H9 (cell line): ENCODE data around the gene RERE. TPM values are rescaled to one million over a fixed set of nuclear protein-coding genes. Genes with fewer than 3 reads are reported as not detected.

Source experiments
- DNase-seq: peaks from one replicate; pipeline ENCODE4 v3.0.0-alpha.2; 2017
- H2AFZ ChIP-seq: one replicate; pipeline ENCODE4 v1.6.1; 2013; ENCODE audit warnings: mild to moderate bottlenecking, low read length, control low read depth, moderate library complexity
- H2AK5ac ChIP-seq: 2 replicates; pipeline ENCODE4 v1.6.1; 2013; ENCODE audit warnings: low read length, control low read depth, mixed read lengths; ENCODE audit not compliant: insufficient read length
- H2BK120ac ChIP-seq: one replicate; pipeline ENCODE4 v1.6.1; 2013; ENCODE audit warnings: low read depth, mild to moderate bottlenecking, low read length, control low read depth, inconsistent platforms; ENCODE audit not compliant: poor library complexity, severe bottlenecking
- H2BK12ac ChIP-seq: 2 replicates; pipeline ENCODE4 v1.6.1; 2013; ENCODE audit warnings: low read length, control low read depth, mixed read lengths, low read depth; ENCODE audit not compliant: insufficient read length
- H2BK15ac ChIP-seq: 2 replicates; pipeline ENCODE4 v1.6.1; 2013; ENCODE audit warnings: low read depth, low read length, control low read depth
- H2BK20ac ChIP-seq: one replicate; pipeline ENCODE4 v1.6.1; 2013; ENCODE audit warnings: low read depth, mild to moderate bottlenecking, low read length, control low read depth, inconsistent platforms; ENCODE audit not compliant: poor library complexity, severe bottlenecking
- H2BK5ac ChIP-seq: 2 replicates; pipeline ENCODE4 v1.6.1; 2013; ENCODE audit warnings: low read length, control low read depth, mixed read lengths; ENCODE audit not compliant: insufficient read length
- H3K14ac ChIP-seq: 2 replicates; pipeline ENCODE4 v1.6.1; 2013; ENCODE audit warnings: low read length, control low read depth; ENCODE audit not compliant: insufficient read depth
- H3K18ac ChIP-seq: 2 replicates; pipeline ENCODE4 v1.6.1; 2013; ENCODE audit warnings: low read depth, mild to moderate bottlenecking, mixed read lengths, low read length, control low read depth; ENCODE audit not compliant: insufficient read length
- H3K23ac ChIP-seq: 2 replicates; pipeline ENCODE4 v1.6.1; 2013; ENCODE audit warnings: low read length, control low read depth, mixed read lengths, low read depth; ENCODE audit not compliant: insufficient read length
- H3K23me2 ChIP-seq: 2 replicates; pipeline ENCODE4 v1.6.1; 2013; ENCODE audit warnings: low read depth, mild to moderate bottlenecking, mixed read lengths, low read length, control low read depth; ENCODE audit not compliant: insufficient read length, poor library complexity, severe bottlenecking
- H3K27ac ChIP-seq: 2 replicates; pipeline ENCODE4 v1.5.1; 2013; ENCODE audit warnings: low read length, control low read depth, mixed read lengths, low read depth; ENCODE audit not compliant: insufficient read length
- H3K27me3 ChIP-seq: 2 replicates; pipeline ENCODE4 v1.6.1; 2013; ENCODE audit warnings: low read length, control low read depth, inconsistent platforms; ENCODE audit not compliant: insufficient read depth
- H3K4ac ChIP-seq: 2 replicates; pipeline ENCODE4 v1.6.1; 2013; ENCODE audit warnings: low read depth, mild to moderate bottlenecking, control low read depth, inconsistent platforms, low read length, moderate library complexity
- H3K4me1 ChIP-seq: 2 replicates; pipeline ENCODE4 v1.6.1; 2013; ENCODE audit warnings: low read length, control low read depth, inconsistent platforms; ENCODE audit not compliant: insufficient read depth
- H3K4me2 ChIP-seq: 2 replicates; pipeline ENCODE4 v1.6.1; 2013; ENCODE audit warnings: low read length, control low read depth, mixed read lengths; ENCODE audit not compliant: insufficient read length, insufficient read depth
- H3K56ac ChIP-seq: 2 replicates; pipeline ENCODE4 v1.6.1; 2013; ENCODE audit warnings: low read depth, mild to moderate bottlenecking, mixed read lengths, low read length, control low read depth; ENCODE audit not compliant: insufficient read length
- H3K79me1 ChIP-seq: 2 replicates; pipeline ENCODE4 v1.6.1; 2013; ENCODE audit warnings: low read depth, mild to moderate bottlenecking, moderate library complexity, low read length, control low read depth, inconsistent platforms; ENCODE audit not compliant: insufficient read depth, poor library complexity, severe bottlenecking
- H3K79me2 ChIP-seq: 2 replicates; pipeline ENCODE4 v1.6.1; 2013; ENCODE audit warnings: low read length, control low read depth, inconsistent platforms; ENCODE audit not compliant: insufficient read depth
- H3K9ac ChIP-seq: 2 replicates; pipeline ENCODE4 v1.6.1; 2013; ENCODE audit warnings: low read length, control low read depth, mixed read lengths; ENCODE audit not compliant: insufficient read length; ENCODE audit errors: extremely low read depth
- H3K9me3 ChIP-seq: one replicate; pipeline ENCODE4 v1.6.1; 2013; ENCODE audit warnings: low read depth, low read length, inconsistent platforms; ENCODE audit not compliant: control insufficient read depth
- H3T11ph ChIP-seq: one replicate; pipeline ENCODE4 v1.6.1; 2013; ENCODE audit warnings: mild to moderate bottlenecking, low read length, control low read depth, inconsistent platforms
- H4K20me1 ChIP-seq: one replicate; pipeline ENCODE4 v1.6.1; 2013; ENCODE audit not compliant: control insufficient read depth, insufficient read length, insufficient read depth
- H4K5ac ChIP-seq: 2 replicates; pipeline ENCODE4 v1.6.1; 2013; ENCODE audit warnings: low read depth, mild to moderate bottlenecking, mixed read lengths, low read length, control low read depth; ENCODE audit not compliant: insufficient read length
- H4K8ac ChIP-seq: replicated peaks from 2 replicates; pipeline ENCODE4 v1.6.1; 2013; ENCODE audit warnings: low read length, control low read depth, mixed read lengths, low read depth; ENCODE audit not compliant: insufficient read length
- H4K91ac ChIP-seq: 2 replicates; pipeline ENCODE4 v1.6.1; 2013; ENCODE audit warnings: low read depth, mild to moderate bottlenecking, moderate library complexity, mixed read lengths, low read length, control low read depth; ENCODE audit not compliant: insufficient read length
- H3K27ac Mint-ChIP-seq, 3 experiments: 2 replicates in 2 of 3; 3 replicates in 1 of 3; pipeline ENCODE4 v1.8.0; 2020 to 2021; ENCODE audit warnings: mixed read lengths in 3 of 3, mild to moderate bottlenecking in 1 of 3, moderate library complexity in 1 of 3
- H3K27me3 Mint-ChIP-seq: 2 replicates; pipeline ENCODE4 v1.8.0; 2021; ENCODE audit warnings: low read depth, mild to moderate bottlenecking, moderate library complexity, mixed read lengths
- H3K36me3 Mint-ChIP-seq, 3 experiments: 2 replicates in 2 of 3; 3 replicates in 1 of 3; pipeline ENCODE4 v1.8.0; 2020 to 2021; ENCODE audit warnings: low read depth in 3 of 3, mixed read lengths in 3 of 3; ENCODE audit not compliant: insufficient read depth in 1 of 3
- H3K4me1 Mint-ChIP-seq, 2 experiments: 2 replicates each; pipeline ENCODE4 v1.8.0; 2020; ENCODE audit warnings: mixed read lengths in 2 of 2
- H3K4me3 Mint-ChIP-seq, 2 experiments: 2 replicates in 1 of 2; 3 replicates in 1 of 2; pipeline ENCODE4 v1.8.0; 2020 to 2021; ENCODE audit warnings: mild to moderate bottlenecking in 2 of 2, mixed read lengths in 2 of 2, moderate library complexity in 1 of 2
- H3K9me3 Mint-ChIP-seq, 2 experiments: 2 replicates in 1 of 2; 3 replicates in 1 of 2; pipeline ENCODE4 v1.8.0; 2020; ENCODE audit warnings: mild to moderate bottlenecking in 2 of 2, mixed read lengths in 2 of 2, moderate library complexity in 1 of 2
- WGBS: extraction: QIAGEN DNeasy Blood & Tissue Kit; methylation state at CpG from one replicate; pipeline ENCODE4 v1.1.7; 2013; ENCODE audit warnings: missing lambda C conversion rate, low lambda C conversion rate, mixed read lengths; ENCODE audit not compliant: insufficient read length; ENCODE audit errors: extremely low coverage; 5-methylcytosine and 5-hydroxymethylcytosine counted together
- total RNA-seq: library from RNA; stranded (reverse); gene quantifications from 2 replicates; pipeline ENCODE4 v1.2.1, GENCODE V29; 2021
- TF ChIP-seq, protein P1 (sequence below): fragments of 200-600 bp; sonication (generic); conservative IDR thresholded peaks from 3 replicates; pipeline ENCODE4 v1.8.0; 2021; ENCODE audit warnings: antibody characterized with exemption, mild to moderate bottlenecking

The RERE gene
- total RNA-seq, 1 experiment from 2014 or later = 103 TPM

- Histone ChIP-seq H3K4me1 (peaks cover 14% of the 10 kb centered on the region; the same call in 1 of the 2 replicates), H3K4me2 (no peak overlapping the region), H3K79me1 (no peaks in the 10 kb centered on the region), H4K5ac (no peak overlapping the region), H2BK15ac (no peak overlapping the region), H3K27ac (no peak overlapping the region), H2BK12ac (no peak overlapping the region), H3K14ac (no peak overlapping the region), H3K9ac (no peak overlapping the region), H3K23me2 (no peaks in the 10 kb centered on the region), H4K8ac (no peak overlapping the region), H2AK5ac (no peak overlapping the region), H3T11ph (no peak overlapping the region), H3K79me2 (peaks cover 2% of the 10 kb centered on the region; the same call in 1 of the 2 replicates), H4K91ac (no peak overlapping the region), H4K20me1 (no peaks in the 10 kb centered on the region), H3K18ac (no peak overlapping the region), H3K23ac (no peak overlapping the region), H3K4ac (no peak overlapping the region), H3K27me3 (no peaks in the 10 kb centered on the region), H3K56ac (no peak overlapping the region), H2BK20ac (no peak overlapping the region), H2BK5ac (no peak overlapping the region), H2BK120ac (no peak overlapping the region), H3K9me3 (no peaks in the 10 kb centered on the region), H2AFZ (no peak overlapping the region)
- DNase-seq = no peak
- WGBS = no CpG with 5 or more reads among the region's 1 CpG
- TF ChIP-seq, protein P1, sequence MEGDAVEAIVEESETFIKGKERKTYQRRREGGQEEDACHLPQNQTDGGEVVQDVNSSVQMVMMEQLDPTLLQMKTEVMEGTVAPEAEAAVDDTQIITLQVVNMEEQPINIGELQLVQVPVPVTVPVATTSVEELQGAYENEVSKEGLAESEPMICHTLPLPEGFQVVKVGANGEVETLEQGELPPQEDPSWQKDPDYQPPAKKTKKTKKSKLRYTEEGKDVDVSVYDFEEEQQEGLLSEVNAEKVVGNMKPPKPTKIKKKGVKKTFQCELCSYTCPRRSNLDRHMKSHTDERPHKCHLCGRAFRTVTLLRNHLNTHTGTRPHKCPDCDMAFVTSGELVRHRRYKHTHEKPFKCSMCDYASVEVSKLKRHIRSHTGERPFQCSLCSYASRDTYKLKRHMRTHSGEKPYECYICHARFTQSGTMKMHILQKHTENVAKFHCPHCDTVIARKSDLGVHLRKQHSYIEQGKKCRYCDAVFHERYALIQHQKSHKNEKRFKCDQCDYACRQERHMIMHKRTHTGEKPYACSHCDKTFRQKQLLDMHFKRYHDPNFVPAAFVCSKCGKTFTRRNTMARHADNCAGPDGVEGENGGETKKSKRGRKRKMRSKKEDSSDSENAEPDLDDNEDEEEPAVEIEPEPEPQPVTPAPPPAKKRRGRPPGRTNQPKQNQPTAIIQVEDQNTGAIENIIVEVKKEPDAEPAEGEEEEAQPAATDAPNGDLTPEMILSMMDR = no peak
- H3K4me1 Mint-ChIP-seq = peaks cover 54 to 55% of the 10 kb centered on the region in 2 experiments
- H3K27ac Mint-ChIP-seq = peak overlapping the region; percentile 1 to 27 (median 6); a peak in 6 of 7 replicates
- no peaks in the 10 kb centered on the region for H3K9me3 Mint-ChIP-seq
- H3K36me3 Mint-ChIP-seq = peaks cover 8 to 10% (median 9%) of the 10 kb centered on the region in 3 experiments; a peak in 6 of 7 replicates
- H3K4me3 Mint-ChIP-seq = no peak overlapping the region
- no peaks in the 10 kb centered on the region for H3K27me3 Mint-ChIP-seq
Observed at GRCh38 chr1:8456991-8457390, 360.4 kb downstream of the RERE start.
